Effector memory CD4-positive, alpha-beta T cell (primary cell): ENCODE data around the gene MYL7.
A peak's percentile ranks its signal among the peaks of the same experiment; 100 is the strongest.

ENCODE experiments used
- DNase-seq, 3 donors: peaks; one replicate each; pipeline ENCODE4 v3.0.0-alpha.2; 2020
- H3K27ac ChIP-seq: 2 replicates; pipeline ENCODE4 v1.7.0; 2013; ENCODE audit warnings: mild to moderate bottlenecking, low read length, moderate library complexity; ENCODE audit not compliant: insufficient read depth, poor library complexity, severe bottlenecking
- H3K27me3 ChIP-seq: replicated peaks from 2 replicates; pipeline ENCODE4 v1.7.0; 2013; ENCODE audit warnings: mild to moderate bottlenecking, low read length; ENCODE audit not compliant: insufficient read depth, control insufficient read depth, poor library complexity, severe bottlenecking
- H3K36me3 ChIP-seq: 2 replicates; pipeline ENCODE4 v1.7.0; 2013; ENCODE audit warnings: mild to moderate bottlenecking, low read length, moderate library complexity; ENCODE audit not compliant: control insufficient read depth, insufficient read depth
- H3K4me1 ChIP-seq: 2 replicates; pipeline ENCODE4 v1.7.0; 2013; ENCODE audit warnings: low read length, mild to moderate bottlenecking; ENCODE audit not compliant: control insufficient read depth, insufficient read depth, poor library complexity, severe bottlenecking
- H3K4me3 ChIP-seq: 2 replicates; pipeline ENCODE4 v1.7.0; 2013; ENCODE audit warnings: low read length, low read depth, mild to moderate bottlenecking; ENCODE audit not compliant: insufficient read depth, poor library complexity, severe bottlenecking
- H3K9me3 ChIP-seq: 2 replicates; pipeline ENCODE4 v1.7.0; 2013; ENCODE audit warnings: mild to moderate bottlenecking, low read length, moderate library complexity; ENCODE audit not compliant: control insufficient read depth

Gene MYL7

DNA sequence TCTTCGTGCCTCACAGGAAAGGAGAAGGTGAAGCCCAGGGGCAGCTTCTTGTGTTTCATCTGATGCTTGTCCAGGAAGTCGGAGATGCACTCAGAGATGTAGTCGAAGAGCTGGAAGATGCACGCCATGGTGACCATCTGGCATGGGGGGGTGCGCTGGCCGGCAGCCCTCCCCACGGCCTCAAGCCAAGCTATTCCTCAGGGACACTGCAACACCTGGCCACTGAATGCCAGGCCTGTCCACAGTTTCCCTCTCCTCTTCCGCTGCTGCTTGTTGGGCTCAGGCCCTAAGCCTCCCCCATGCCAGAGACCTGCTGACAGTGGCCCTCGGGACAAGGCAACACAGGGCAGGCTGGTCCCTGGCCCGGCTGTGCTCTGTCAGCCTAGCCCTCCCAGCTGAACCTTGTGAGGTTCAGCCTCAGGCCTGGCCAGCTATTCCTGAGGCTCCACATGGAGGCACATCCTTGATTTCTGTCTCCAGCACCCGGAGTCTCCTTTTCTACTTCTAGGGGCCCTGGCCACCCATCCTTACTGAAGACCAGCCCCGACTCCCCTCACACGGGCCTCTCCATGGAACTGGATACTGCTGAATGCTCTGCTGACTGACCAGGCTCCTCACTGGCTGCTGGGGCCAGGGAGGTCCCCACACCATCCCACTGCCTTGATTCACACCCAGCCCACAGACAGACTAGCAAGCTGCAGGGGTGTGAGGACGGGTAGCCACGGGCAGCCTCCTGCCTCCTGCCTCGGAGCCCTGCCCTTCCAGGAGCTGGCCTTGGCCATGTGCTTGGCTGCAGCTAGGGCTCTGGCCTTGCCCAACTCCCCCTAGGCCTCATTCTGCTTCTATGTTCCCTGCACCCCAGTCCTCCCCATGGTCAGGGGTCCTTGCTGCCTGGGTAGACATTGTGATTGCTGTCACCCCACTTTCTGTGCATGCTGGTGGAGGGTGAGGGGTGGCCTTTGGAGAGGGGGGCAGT lies 10.1 kb upstream of the MYL7 start:
- Histone ChIP-seq H3K27me3 (no peaks in the 10 kb centered on the region), H3K4me1 (no peaks in the 10 kb centered on the region), H3K27ac (no peak overlapping the region), H3K4me3 (no peak overlapping the region), H3K9me3 (no peaks in the 10 kb centered on the region), H3K36me3 (no peaks in the 10 kb centered on the region)
- DNase-seq, result no peak

DNA sequence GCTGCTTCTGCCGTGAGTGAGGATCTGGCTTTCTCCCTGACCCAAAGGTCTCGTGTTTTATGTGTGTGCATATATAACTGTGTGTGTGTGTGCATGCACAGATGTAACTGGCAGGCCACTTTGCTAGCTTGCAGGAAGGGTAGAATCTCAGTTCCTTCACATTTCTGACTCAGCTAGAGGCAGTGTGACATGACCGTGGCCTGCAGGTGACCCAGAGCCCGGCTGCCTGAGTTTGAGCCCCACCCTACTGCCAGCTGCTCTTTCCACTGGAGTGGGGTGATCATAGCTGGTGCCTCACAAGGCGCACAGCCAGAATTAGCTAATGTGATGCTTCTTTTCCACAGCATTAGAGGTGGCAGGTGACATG lies 9.3 kb upstream of the MYL7 start:
- Histone ChIP-seq H3K9me3 (no peaks in the 10 kb centered on the region), H3K27me3 (no peaks in the 10 kb centered on the region), H3K4me3 (no peak overlapping the region), H3K27ac (no peak overlapping the region), H3K4me1 (peaks cover 4% of the 10 kb centered on the region), H3K36me3 (no peaks in the 10 kb centered on the region)
- DNase-seq, result no peak

DNA sequence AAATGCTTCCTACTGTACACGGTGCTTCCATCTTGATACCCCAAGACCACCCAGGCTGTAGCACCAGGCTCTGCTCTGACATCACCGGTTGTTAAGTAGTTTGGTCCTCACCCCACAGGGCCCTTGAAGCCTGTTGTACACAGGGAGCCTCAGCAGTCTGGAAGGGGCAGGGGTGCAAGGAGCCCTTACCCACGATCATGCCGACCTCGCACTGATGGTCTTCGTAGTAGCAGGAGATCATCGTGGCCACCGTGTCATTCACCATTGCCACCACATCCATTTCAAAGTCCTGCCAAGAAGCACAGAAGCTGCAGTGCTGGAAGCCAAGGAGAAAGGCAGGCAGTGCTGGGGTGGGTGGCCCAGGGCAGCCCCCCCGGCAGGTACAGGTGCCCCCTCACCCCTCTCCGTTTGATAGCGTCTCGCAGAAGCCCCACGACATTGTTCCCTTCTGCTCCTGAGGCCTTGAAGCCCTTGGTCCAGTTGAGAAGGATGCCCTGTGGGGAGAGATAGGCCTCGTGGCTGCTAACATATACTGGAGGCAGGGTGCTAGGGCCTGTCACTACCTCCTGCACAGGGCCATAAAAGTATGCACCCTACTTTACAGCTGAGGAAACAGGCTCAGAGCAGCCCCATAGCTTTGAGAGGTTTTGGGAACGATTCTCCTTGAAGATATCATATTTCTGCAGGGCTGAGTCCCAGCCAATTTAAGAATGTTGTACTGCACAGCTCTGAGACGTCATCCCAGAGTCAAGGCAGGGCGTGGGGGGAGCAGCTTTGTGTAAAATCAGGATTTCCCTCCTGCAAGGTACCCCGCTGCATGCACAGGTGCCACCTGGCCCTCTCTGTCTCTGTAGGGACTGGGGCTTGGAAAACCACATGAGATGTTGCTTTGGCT lies 8.7 kb upstream of the MYL7 start:
- Histone ChIP-seq H3K27me3 (no peaks in the 10 kb centered on the region), H3K4me3 (no peak overlapping the region), H3K36me3 (no peaks in the 10 kb centered on the region), H3K27ac (no peak overlapping the region), H3K4me1 (peaks cover 7% of the 10 kb centered on the region), H3K9me3 (no peaks in the 10 kb centered on the region)
- DNase-seq, result no peak

DNA sequence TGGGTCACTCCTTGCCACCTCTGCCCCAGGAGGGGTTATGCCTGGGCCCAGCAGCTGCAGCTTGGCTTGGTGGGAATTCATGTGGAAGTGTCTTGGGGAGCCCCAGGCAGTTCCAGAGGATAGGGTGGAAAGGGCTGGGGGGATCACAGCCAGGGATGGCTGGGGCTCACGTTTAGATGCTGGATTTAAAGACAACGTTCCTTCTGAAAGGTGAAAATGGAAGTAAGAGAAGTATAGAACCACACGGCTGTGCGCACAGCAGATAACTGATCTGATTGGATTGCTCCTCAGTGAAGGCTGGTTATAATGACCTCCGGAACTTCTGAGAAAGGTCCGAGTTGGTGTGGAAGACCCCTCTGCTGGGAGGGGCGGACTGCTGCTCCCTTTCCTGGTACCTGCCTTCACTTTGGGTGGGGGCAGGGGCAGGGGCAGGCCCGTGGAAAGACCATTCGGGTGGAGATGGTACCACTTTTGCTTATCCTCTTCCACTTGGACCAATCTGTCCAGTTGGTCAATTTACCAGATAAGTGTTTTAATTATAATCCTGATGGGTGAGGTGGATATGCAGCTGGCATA lies 7.9 kb upstream of the MYL7 start:
- no peak overlapping the region for H3K4me3 ChIP-seq
- no peaks in the 10 kb centered on the region for H3K27me3 ChIP-seq
- H3K4me1 ChIP-seq, result peaks cover 7% of the 10 kb centered on the region
- no peaks in the 10 kb centered on the region for H3K9me3 ChIP-seq
- DNase-seq, result no peak
- no peaks in the 10 kb centered on the region for H3K36me3 ChIP-seq
- H3K27ac ChIP-seq, result no peak overlapping the region

DNA sequence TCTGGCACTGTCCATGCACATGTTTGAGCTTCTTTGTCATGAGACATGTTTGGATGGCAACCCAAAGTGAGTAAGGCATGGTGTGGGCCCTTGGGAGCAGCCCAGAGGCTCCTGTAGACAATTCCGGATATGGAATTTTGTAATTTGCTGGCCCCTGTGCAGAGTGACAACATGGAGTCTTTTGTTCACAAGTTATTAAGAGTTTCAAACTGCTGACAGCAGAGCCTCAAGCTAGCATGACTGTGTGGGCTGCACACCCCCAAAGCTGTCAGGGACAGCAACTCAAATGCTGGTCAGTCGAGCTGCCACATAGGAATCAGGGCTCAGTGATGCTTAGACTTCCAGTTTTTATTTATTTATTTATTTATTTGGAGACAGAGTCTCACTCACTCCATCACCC lies 7.0 kb upstream of the MYL7 start:
- Histone ChIP-seq H3K9me3 (no peaks in the 10 kb centered on the region), H3K27ac (no peak overlapping the region), H3K36me3 (no peaks in the 10 kb centered on the region), H3K27me3 (no peaks in the 10 kb centered on the region), H3K4me1 (peaks cover 7% of the 10 kb centered on the region), H3K4me3 (no peak overlapping the region)
- DNase-seq, result no peak

GRCh38 chr7:44147026-44147991 lies 6.2 kb upstream of the MYL7 start:
- Histone ChIP-seq H3K27me3 (no peaks in the 10 kb centered on the region), H3K4me1 (peaks cover 7% of the 10 kb centered on the region)
- DNase-seq, result no peak

GRCh38 chr7:44145969-44146911 lies 5.1 kb upstream of the MYL7 start:
- H3K27me3 ChIP-seq, result no peaks in the 10 kb centered on the region
- H3K4me1 ChIP-seq, result peaks cover 7% of the 10 kb centered on the region
- peak overlapping the region; percentile 42 for H3K4me3 ChIP-seq
- DNase-seq, result peak; percentile 43 to 73 (median 53)
- H3K27ac ChIP-seq, result no peak overlapping the region
- H3K9me3 ChIP-seq, result no peaks in the 10 kb centered on the region
- no peaks in the 10 kb centered on the region for H3K36me3 ChIP-seq

More at GRCh38 chr7:44147026-44147991, 6.2 kb upstream of the MYL7 start:
- H3K9me3 ChIP-seq, result no peaks in the 10 kb centered on the region
- H3K27ac ChIP-seq, result no peak overlapping the region
- no peaks in the 10 kb centered on the region for H3K36me3 ChIP-seq
- no peak overlapping the region for H3K4me3 ChIP-seq

DNA sequence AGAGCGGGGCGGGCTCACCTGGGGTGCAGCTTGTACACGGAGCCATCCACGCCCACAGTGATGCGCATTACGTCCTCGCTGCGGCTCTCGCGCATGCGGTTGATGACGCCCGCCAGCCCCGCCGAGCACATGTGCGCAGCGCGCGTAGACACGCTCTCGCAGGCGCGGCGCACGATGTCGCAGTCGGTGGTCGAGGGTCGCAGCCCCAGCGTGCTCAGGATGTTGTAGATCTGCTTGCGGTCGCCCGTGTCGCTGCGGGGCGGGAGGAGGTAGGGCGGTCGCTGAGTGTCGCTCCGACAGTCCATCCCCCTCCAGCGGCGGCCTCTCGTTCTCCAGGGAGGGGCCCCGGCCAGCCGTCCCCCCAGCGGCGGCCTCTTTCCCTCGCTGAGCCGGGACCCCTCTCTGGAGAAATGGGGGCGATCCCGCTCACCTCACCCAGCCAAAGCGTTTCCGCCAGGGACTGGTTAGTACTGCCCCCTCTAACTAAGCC lies 4.4 kb upstream of the MYL7 start:
- H3K27me3 ChIP-seq, result no peaks in the 10 kb centered on the region
- H3K36me3 ChIP-seq, result no peaks in the 10 kb centered on the region
- H3K4me1 ChIP-seq, result peaks cover 7% of the 10 kb centered on the region
- H3K9me3 ChIP-seq, result no peaks in the 10 kb centered on the region
- no peak overlapping the region for H3K27ac ChIP-seq
- DNase-seq, result peak; percentile 32 to 45 (median 41)
- H3K4me3 ChIP-seq, result peak overlapping the region; percentile 42
